ENCODE results near the gene MAP2K2. TPM values are rescaled to one million over a fixed set of nuclear protein-coding genes. Genes with fewer than 3 reads are reported as not detected.

The MAP2K2 gene
- polyA plus RNA-seq, 2 of the 4 experiments (the other 2 are of a cell fraction) = 41.7 to 115 TPM

DNA sequence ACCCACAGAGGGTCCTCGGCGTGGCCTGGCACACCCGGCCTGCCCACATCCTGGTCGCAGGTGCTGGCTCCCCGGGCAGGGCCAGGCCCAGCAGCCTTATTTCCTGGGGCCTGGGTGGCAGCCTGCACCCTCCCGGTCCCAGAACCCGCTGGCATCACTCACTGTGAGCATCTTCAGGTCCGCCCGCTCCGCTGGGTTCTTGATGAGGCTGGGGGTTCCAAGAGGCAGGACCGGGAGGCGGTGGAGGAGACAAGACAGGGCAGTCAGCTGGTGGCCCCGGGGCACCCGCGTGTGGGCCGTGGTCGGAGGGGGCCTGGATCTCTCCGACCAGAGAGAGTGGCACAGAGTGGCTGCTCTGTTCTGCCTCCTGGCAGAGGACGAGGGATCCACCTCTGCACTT is 29.6 kb downstream of the MAP2K2 start (continued):
- TF ChIP-seq SMC3 (IDR thresholded peaks at IDR 0.05) = no peak
- TF ChIP-seq, protein P1, sequence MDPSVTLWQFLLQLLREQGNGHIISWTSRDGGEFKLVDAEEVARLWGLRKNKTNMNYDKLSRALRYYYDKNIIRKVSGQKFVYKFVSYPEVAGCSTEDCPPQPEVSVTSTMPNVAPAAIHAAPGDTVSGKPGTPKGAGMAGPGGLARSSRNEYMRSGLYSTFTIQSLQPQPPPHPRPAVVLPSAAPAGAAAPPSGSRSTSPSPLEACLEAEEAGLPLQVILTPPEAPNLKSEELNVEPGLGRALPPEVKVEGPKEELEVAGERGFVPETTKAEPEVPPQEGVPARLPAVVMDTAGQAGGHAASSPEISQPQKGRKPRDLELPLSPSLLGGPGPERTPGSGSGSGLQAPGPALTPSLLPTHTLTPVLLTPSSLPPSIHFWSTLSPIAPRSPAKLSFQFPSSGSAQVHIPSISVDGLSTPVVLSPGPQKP (IDR thresholded peaks at IDR 0.05; ENCODE audit: low read depth, low read length) = no peak
- TF ChIP-seq, protein P2, sequence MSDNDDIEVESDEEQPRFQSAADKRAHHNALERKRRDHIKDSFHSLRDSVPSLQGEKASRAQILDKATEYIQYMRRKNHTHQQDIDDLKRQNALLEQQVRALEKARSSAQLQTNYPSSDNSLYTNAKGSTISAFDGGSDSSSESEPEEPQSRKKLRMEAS (IDR thresholded peaks at IDR 0.05) = no peak

GRCh38 chr19:4093643-4094175 is 30.2 kb downstream of the MAP2K2 start:
- CTCF ChIA-PET = interaction anchor here (1.1 to 1.9 kb wide), 3 partner anchors 8 to 113 kb away, joined by 3 to 8 read pairs (median 3); no protein-coding TSS in a partner anchor
- 95% methylated on average over 18 of the region's 18 CpGs for WGBS (ENCODE audit: missing lambda C conversion rate)
- no peak for DNase-seq (ENCODE audit: low read depth in 1 of 2, low spot score in 1 of 2)
- Histone ChIP-seq H3K9me3 (no peaks in the 10 kb centered on the region), H3K4me1 (no peaks in the 10 kb centered on the region), H3K4me3 (no peak overlapping the region), H3K4me2 (no peak overlapping the region), H3K27ac (no peak overlapping the region)
- POLR2A ChIA-PET = no interaction called here
- no peak for FAIRE-seq
- ATAC-seq = no peak
- TF ChIP-seq RCOR1 (IDR thresholded peaks at IDR 0.05; ENCODE audit: low read depth, low read length) = no peak
- no peak for TF ChIP-seq GATA3 (IDR thresholded peaks at IDR 0.05; ENCODE audit: borderline replicate concordance)

DNA sequence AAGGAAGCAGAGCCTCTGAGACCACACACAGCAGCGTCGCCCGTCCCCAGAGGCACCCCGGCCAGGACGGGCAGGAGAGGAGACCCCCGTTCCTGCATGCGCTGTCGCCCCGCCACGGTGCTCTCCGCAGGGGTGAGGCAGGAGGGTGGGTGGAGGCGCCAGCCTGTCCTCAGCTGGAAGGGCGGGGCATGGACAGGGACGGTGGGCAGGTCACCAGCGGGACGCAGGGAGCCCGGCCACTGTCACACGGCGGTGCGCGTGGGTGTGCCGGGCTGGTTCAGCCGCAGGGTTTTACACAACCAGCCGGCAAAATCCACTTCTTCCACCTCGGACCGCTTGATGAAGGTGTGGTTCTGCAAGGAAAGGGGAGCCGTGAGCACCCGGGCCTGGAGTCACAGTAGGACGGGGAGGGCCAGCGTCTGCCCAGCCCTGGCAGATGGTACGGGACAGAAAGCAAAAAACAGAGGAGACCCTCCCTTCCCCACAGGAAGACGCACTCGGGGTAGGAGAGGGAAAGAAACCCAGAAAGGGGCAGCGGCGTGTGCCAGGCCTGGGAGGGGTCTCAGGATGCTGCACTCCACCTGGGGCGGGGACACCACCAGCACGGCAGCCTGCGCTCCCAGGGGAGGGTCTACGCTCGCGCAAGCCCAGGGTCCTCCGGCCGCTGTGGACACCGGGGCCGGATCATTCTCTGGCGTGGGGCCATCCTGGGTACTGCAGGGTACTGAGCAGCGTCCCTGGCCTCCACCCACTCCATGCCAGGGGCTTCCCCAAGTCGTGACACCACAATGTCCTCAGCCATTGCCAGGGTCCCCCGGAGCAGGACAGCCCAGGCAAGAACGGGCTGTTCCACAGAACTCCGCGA is 33.3 kb downstream of the MAP2K2 start:
- ATAC-seq (no peak), FAIRE-seq (no peak), DNase-seq (ENCODE audit: low read depth in 1 of 2, low spot score in 1 of 2) (no peak)
- Histone ChIP-seq H3K4me3 (no peak overlapping the region), H3K9me3 (no peaks in the 10 kb centered on the region), H3K27ac (no peak overlapping the region), H3K4me1 (peaks cover 6% of the 10 kb centered on the region; the same call in 2 of the 3 replicates), H3K4me2 (no peak overlapping the region)
- ChIA-PET CTCF (interaction anchor here (1.4 kb wide), 1 partner anchor 11 kb away, joined by 4 read pairs; no protein-coding TSS in a partner anchor), POLR2A (no interaction called here)
- TF ChIP-seq TP53 (CRISPR knock-in tag; IDR thresholded peaks at IDR 0.05) = no peak
- TF ChIP-seq MYC (IDR thresholded peaks at IDR 0.05; ENCODE audit: borderline replicate concordance, low read length) = no peak
- no peak for TF ChIP-seq SMC3 (IDR thresholded peaks at IDR 0.05)
- no peak for TF ChIP-seq FOXS1 (CRISPR knock-in tag; IDR thresholded peaks at IDR 0.05)
- TF ChIP-seq ZFP36 (IDR thresholded peaks at IDR 0.05; ENCODE audit: borderline replicate concordance, partially characterized antibody) = no peak
- no peak for TF ChIP-seq ZC3H11A (IDR thresholded peaks at IDR 0.05)
- TF ChIP-seq, protein P1 (IDR thresholded peaks at IDR 0.05; ENCODE audit: low read depth, low read length) = no peak
- TF ChIP-seq ZNF302 (CRISPR knock-in tag; IDR thresholded peaks at IDR 0.05) = no peak
- no peak for TF ChIP-seq GATA3 (IDR thresholded peaks at IDR 0.05; ENCODE audit: borderline replicate concordance)
- TF ChIP-seq POLR2A (IDR thresholded peaks at IDR 0.05; ENCODE audit: low read length) = no peak
- TF ChIP-seq MAFK (IDR thresholded peaks at IDR 0.05; ENCODE audit: partially characterized antibody) = no peak
- TF ChIP-seq CEBPB (IDR thresholded peaks at IDR 0.05) = no peak
- TF ChIP-seq EP300 (IDR thresholded peaks at IDR 0.05) = no peak
- 91% methylated on average over 27 of the region's 52 CpGs for WGBS (ENCODE audit: missing lambda C conversion rate)

DNA sequence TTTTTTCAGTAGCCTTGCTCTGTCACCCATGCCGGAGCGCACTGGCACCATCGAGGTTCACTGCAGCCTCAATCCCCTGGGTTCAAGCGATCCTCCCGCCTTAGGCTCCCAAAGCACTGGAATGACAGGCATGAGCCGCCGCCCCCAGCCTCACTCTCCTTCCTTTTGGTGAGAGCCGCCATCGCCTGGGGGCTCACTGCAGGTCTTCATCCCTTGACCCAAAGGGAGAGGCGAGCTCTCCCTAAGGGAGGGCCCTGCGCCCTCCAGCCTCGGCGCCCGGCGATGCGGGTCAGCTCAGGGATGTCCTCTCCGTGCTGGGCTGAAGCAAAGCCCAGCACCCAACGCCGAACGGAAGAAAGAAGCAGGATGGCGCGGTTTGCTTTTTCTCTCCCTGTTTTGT is 34.0 kb downstream of the MAP2K2 start:
- H3K27ac ChIP-seq = no peak overlapping the region
- H3K9me3 ChIP-seq = no peaks in the 10 kb centered on the region
- peaks cover 6% of the 10 kb centered on the region; the same call in 2 of the 3 replicates for H3K4me1 ChIP-seq
- WGBS (ENCODE audit: missing lambda C conversion rate) = 92% methylated on average over 12 of the region's 22 CpGs
- POLR2A ChIA-PET = no interaction called here
- no peak overlapping the region for H3K4me3 ChIP-seq
- no peak overlapping the region for H3K4me2 ChIP-seq
- ATAC-seq (no peak), DNase-seq (ENCODE audit: low read depth in 1 of 2, low spot score in 1 of 2) (no peak), FAIRE-seq (no peak)
- CTCF ChIA-PET = no interaction called here
- no peak for TF ChIP-seq BHLHE40 (IDR thresholded peaks at IDR 0.05; ENCODE audit: low read depth, low read length)
- no peak for TF ChIP-seq FOSB (CRISPR knock-in tag; IDR thresholded peaks at IDR 0.05)
- no peak for TF ChIP-seq MAFK (IDR thresholded peaks at IDR 0.05; ENCODE audit: partially characterized antibody)
- no peak for TF ChIP-seq POLR2A (IDR thresholded peaks at IDR 0.05; ENCODE audit: low read length)
- no peak for TF ChIP-seq RARB (CRISPR knock-in tag; IDR thresholded peaks at IDR 0.05)
- no peak for TF ChIP-seq HOXB5 (CRISPR knock-in tag; IDR thresholded peaks at IDR 0.05)
- no peak for TF ChIP-seq CEBPB (IDR thresholded peaks at IDR 0.05)

All from A549 (cell line).